Stimulated activated CD8-positive, alpha-beta memory T cell treated with anti-CD3 and anti-CD28 coated beads, Interleukin-4, amount 100 ng/mL, for 1 hour (primary cell): ENCODE measurements around the gene FAM163B.
"Not testable (repeated sequence)": the region's sequence is repeated elsewhere in the genome, so short reads cannot be mapped to it uniquely, and the experiment has no call there.

Experiments used
- DNase-seq, 2 donors: peaks; one replicate each; pipeline ENCODE4 v3.0.0-alpha.2; 2020; ENCODE audit warnings: low read depth in 2 of 2, low spot score in 1 of 2

The FAM163B gene

DNA sequence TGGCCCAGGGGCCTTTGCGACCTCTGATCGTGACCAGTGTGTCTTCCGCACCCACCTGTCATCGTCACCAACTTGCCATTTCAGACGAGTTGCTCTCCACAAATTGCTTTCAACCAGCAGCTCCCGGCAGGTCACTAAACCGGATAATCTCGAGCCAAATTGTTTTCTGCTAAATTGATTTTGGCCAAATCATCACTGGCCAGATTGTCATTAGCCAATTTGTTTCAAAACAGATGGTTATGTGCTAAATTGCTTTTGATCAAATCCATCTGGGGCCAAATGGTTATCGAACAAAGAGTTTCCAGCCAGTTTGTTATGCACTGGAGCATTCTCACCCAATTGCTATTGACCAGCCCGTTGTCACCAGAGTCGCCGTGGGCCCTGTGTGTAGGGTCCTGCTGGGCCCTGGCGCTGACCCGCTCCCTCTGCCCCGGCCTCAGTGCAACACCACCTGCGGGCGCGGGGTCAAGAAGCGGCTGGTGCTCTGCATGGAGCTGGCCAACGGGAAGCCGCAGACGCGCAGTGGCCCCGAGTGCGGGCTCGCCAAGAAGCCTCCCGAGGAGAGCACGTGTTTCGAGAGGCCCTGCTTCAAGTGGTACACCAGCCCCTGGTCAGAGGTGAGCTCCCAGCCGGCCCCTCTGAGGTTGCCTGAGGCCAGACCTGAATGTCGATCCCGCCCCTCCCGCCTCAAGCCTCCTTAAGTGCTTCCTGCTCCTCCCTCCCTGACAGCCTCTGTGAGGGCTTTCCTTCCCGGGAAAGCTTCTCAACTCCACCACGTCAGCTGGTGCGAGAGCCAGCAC lies 39.1 kb downstream of the FAM163B start:
- no peak for DNase-seq

DNA sequence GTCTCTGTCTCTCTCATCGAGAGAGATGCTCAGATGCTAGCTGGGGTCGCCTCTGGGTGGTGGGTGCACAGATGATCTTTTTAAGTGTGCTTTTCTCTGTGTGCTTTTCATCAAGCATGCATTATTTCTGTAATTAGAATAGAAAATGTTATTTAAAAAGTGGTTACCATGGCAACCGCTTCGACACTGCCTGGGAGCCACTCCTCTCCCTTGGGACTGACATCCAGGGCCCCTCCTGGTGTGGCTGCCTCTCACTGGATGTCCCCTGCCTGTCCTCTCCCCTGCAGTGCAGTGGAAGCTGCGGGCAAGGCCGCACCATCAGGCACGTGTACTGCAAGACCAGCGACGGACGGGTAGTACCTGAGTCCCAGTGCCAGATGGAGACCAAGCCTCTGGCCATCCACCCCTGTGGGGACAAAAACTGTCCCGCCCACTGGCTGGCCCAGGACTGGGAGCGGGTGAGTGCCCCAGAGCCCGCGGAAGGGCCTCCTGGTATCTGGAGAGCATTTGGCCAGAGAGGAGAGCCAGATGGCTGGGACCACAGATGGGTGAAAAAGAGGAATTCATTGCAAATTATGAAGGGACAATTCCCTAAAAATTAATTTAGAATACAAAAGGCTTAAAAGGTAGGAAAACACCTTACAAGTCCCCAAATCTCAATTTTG lies 39.9 kb downstream of the FAM163B start:
- DNase-seq = no peak

DNA sequence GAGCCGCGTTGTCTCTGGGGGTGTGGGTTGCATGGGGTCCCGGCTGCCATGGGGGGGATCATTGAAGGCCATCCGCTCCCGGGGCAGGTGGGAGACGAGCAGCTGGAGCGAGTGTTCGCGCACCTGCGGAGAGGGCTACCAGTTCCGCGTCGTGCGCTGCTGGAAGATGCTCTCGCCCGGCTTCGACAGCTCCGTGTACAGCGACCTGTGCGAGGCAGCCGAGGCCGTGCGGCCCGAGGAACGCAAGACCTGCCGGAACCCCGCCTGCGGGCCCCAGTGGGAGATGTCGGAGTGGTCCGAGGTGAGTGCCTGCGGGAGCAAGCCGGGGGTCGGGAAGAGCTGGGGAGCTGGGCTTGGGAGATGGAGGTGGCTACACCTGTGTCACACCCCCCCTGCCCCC lies 41.0 kb downstream of the FAM163B start:
- DNase-seq = no peak

DNA sequence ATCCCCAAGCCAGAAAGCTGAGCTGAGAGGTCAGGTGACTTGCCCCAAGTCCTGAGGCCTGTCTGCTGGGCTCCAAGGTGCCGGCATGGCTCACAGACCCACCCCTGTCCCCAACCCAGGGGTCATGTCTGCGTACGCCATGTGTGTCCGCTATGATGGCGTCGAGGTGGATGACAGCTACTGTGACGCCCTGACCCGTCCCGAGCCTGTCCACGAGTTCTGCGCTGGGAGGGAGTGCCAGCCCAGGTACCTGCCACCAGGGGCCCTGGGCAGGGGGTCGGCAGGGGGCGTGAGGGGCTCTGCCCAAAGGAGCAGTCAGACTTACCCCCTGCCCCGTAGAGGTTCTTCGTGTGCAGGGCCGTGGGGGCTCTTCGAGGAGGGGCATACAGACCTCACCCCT lies 42.4 kb downstream of the FAM163B start:
- no peak for DNase-seq

DNA sequence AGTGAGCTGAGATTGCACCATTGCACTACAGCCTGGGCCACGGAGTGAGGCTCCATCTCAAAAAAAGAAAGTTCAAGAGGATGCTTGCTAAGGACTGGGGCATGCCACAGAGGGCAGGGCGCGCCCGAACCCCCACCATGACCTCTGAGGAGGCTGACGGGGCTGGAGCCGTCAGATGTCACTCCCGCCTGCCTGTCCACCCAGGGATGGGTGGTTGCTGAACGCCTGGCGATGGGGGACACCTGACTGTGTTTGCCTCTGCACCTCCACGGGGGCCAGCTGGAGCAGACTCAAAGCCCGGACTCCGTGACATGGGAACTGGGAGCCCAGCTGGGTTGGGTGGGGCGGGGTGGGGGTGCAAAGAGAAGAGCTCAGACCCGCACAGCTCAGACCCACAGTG lies 42.8 kb downstream of the FAM163B start:
- DNase-seq = no peak

DNA sequence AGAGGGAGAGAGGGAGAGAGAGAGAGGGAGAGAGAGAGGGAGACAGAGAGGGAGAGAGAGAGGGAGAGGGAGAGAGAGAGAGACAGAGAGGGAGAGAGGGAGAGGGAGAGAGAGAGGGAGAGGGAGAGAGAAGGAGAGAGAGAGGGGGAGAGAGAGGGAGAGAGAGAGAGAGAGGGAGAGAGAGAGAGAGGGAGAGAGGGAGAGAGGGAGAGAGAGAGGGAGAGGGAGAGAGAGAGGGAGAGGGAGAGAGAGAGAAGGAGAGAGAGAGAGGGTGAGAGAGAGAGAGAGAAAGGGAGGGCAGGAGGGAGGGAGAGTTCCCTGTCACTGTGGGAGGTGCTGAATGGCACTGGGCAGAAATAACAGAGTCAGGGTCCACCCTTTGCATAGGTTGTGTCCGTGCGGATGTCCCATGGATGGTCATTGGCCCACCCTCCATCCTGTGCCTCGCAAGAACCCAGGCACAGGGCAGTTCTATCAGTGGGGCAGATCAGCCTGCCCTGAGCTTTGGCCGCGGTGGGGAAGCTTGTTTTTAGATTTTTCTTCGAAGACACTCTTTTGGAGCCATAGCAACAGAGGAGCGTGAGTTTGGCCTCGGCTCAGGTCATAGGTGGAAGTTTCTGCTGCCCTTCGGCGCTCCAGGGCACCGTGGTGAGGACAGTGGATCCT lies 44.6 kb downstream of the FAM163B start:
- no peak for DNase-seq

DNA sequence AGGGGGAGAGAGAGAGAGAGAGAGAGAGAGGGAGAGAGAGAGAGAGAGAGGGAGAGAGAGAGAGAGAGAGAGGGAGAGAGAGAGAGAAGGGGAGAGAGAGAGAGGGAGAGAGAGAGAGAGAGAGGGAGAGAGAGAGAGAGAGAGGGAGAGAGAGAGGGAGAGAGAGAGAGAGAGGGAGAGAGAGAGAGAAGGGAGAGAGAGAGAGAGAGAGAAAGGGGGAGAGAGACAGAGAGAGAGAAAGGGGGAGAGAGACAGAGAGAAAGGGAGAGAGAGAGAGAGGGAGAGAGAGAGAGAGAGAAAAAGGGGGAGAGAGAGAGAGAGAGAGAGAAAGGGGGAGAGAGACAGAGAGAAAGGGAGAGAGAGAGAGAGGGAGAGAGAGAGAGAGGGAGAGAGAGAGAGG lies 45.4 kb downstream of the FAM163B start:
- not testable (repeated sequence) for DNase-seq

DNA sequence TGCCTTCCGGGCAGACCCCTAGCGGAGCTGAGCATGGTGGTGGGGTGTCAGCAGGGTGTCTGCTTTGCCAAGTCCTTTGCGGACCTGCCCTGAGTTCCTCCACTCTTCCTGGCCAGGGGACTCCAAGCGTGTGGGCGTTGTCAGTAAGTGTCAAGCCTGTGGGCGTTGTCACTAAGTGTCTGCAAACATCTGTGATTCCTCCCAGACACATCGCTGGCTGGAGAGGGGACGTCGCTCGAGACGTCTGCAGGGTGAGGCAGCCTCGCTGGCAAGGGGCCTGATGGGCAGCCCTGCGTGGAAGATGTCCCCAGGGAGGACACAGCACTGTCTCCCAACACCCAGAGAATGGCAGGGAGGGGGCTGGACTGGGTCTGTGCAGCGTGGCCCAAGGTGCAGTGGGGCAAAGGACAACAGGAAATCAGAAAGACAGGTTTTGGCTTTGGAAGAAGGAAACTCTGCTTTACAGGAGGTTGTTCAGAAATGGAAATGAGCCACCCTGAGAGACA lies 45.8 kb downstream of the FAM163B start:
- DNase-seq = no peak

DNA sequence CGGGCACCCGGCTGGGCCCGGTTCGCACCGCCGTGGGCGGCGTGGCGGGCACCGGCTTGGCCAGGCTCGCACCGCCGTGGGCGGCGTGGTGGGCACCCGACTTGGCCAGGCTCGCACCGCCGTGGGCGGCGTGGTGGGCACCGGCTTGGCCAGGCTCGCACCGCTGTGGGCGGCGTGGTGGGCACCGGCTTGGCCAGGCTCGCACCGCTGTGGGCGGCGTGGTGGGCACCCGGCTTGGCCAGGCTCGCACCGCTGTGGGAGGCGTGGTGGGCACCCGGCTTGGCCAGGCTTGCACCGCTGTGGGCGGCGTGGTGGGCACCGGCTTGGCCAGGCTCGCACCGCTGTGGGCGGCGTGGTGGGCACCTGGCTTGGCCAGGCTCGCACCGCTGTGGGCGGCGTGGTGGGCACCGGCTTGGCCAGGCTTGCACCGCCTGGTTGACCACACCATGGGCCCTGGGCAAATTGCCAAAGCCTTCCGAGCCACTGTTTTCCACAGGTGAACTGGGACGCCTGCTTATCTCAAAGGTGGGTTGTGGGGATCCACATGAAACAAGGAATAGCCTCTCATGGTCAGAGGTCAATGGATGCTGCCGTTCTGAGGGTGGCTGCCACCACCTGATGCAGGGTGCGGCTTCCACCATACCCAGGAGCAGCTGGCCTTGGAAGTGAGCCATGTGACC lies 46.4 kb downstream of the FAM163B start:
- no peak for DNase-seq

DNA sequence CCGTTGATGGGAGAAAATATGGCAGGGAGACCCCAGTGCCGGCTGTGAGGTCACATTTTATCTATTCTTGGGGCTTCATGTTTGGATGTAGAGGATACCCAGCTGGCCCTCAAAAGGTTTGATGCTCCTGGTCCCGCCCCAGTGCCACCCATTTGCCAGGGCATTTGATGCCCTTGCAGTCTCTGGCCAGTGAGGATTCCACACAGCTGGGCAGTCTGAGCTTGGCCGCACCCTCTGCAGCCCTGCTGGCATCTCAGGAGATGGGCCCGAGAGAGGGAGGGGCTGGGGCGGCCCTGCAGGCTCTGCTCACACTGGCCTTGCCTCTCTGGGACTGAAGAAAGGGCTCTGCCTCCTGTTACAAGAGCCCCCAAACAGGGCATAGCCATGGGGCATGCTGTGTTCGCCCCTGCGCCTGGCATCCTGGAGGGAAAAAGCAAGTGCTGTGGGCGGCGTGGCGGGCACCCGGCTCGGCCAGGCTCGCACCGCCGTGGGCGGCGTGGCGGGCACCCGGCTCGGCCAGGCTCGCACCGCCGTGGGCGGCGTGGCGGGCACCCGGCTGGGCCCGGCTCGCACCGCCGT lies 47.1 kb downstream of the FAM163B start:
- DNase-seq = no peak

DNA sequence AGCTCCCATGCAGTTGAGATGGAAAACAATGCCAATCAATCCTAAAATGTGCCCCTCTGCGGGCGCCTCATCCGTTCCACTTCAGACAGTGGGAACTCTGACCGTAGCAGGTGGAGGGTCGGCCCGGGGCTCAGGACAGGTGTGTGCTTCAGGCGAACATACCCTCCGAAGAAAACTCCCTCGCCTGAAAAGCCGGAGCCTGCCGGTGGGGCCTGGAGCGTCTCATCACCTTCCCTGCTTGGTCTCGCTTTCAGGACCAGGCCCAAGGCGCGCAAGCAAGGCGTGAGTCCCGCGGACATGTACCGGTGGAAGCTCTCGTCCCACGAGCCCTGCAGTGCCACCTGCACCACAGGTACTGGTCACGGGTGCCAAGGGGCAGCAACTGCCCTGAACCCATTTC lies 48.2 kb downstream of the FAM163B start:
- DNase-seq = no peak

DNA sequence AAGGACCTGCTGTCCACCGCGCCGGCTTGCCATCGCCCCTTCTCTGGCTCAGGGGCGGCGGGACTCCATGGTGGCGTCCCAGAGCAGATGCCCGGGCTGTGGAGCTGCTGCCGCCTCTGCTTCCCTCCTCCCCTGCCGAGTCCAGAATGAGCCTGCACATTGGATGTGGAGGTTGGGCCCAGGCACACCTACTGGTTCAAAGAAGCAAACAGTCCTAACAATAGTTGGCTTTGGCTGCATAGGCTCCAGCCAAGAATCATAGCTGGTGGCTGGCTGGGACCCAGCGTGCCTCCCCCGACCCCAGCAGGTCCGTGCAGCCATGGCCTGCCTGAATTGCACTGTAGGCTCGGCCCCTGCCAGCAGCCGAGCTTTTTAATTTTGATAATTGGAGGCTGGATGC lies 48.9 kb downstream of the FAM163B start:
- DNase-seq = no peak

DNA sequence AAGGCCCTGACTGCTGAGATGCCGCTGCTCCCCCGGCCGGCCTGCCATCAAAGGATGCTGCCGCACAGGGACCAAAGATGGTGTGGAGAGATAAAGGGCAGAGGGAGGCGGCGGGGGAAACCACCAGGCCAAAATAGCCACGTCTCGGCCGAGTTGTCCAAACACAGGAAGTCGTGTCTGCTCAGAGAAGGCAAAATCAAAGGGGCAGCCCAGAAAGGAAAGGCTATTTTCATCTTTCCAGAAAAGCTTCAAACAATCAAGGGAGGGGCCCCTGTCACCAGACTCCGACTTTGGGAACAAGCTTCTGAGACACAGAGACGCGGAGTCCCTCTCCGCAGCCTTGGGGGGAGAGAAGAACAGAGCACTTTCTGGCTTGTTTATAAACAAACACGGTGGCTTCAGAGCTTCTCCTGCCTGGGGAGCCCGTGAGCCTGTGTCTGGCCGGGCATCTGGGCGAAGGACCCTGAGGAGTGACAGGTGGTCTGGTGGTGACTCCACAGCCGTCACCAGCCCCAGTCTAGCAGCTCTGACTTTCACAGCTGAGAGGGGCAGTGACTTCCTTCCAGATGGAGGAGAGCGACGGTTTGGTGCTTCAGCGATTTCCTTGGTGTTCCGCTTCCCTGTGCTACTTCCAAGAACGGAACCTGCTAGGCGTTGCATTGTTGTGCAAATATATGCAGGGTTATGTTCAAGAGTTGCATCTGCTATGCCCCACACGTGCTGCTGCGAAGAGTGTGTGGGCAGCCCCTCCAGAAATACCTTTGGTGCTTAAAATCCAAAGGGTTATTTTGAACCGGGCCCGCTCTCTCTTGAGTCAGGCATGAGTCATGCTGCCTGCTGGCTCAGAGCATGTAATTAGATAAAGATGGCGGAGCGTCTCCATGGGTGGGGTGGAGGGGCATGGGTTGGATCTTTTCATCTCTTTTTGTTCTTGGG lies 50.7 kb downstream of the FAM163B start:
- no peak for DNase-seq

DNA sequence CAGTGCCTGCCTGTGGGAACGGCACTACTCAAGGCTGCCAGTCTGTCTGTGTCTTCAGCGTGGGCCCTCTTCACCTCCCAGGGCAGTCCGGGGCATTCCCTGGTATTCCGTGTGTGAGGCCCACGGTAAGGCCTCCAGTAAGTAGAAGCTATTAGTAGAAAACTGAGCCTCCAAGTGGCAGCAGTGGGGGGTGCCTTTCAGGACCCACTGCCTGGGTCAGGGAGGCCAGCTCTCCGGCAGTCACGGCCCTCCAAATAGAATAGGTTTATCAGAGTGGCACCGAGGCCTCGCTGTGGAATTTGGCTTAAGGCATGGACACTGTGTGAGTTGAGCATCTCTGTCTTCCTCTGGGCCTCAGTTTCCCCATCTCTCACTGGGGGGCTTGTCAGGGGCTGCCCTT lies 51.6 kb downstream of the FAM163B start:
- DNase-seq = no peak

DNA sequence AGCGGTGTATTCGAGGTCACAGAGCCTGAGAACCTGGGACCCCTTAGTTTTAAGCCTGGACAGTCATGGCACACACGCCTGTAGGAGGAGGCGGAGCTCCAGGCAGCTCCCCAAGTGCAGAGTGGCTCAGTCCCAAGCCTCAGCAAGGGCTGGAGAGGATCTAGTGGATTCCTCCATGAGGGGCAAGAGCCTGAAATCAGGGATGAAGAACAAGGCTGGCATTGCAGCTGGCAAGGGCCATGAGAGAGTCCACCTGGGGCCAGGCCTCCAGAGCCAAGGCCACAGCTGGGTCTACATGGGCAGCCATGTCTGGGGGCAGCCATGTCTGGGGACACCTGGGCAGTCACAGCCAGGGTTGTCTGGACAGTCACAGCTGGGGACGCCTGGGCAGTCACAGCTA lies 52.8 kb downstream of the FAM163B start:
- DNase-seq = no peak

DNA sequence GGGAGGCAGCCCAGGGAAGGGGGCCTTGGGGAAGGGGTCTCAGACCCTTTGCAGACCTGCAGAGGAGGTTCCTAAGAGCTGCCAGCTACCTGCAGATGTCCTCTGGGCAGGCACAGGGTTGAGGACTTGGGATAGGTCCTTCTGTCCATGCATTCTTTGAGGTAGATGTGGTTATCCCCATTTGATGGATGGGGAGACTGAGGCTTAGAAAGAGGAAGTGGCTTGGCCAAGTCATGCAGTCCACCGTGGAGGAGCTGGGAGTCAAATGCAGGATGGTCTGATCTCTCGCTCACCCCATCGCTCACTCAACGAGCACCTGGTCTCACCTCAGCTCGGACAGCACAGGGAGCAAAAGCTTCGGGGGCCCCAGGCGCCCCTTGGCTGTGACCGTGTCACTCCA lies 54.5 kb downstream of the FAM163B start:
- DNase-seq = no peak

DNA sequence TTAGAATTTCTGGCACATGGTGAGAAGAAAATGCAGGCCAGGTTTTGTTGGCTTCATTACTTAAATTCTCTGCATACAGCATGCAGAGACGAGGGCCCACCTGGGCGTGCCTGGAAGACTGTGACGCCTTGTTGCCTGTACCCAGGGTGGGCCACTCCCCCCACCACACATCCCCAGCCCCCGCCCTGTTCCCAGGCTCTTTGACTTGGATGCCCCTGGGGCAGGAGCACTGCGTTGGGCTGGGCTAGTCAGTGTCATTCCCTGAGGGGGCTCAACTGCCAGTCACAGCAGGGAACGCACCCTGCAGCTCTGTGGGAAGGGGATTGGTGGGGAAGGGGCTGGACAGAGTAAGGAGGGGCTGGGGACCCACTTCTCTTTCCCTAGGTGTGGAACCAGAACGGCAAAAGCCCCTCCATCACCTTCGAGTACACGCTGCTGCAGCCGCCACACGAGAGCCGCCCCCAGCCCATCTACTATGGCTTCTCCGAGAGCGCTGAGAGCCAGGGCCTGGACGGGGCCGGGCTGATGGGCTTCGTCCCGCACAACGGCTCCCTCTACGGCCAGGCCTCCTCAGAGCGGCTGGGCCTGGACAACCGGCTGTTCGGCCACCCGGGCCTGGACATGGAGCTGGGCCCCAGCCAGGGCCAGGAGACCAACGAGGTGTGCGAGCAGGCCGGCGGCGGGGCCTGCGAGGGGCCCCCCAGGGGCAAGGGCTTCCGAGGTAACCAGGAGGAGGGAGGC lies 55.0 kb downstream of the FAM163B start:
- DNase-seq = no peak

DNA sequence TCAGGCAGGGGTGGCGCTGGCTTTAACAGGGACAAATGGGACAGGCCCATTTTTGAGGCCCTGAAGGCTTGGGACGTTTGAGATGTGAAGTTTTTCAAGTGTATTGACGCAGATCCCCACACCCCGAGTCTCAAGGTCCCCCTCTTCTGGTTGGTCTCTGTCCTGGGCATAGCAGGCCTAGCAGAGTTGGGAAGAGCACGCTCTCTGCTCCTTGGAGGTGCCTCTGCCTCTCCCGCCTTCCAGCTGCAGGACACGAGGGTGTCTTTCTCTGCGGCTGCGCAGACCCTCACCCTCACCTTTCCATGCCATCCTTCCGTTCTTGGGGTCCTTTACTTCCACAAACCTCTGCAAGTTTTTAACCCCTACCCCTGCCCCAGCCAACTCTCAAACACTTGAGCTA lies 56.1 kb downstream of the FAM163B start:
- no peak for DNase-seq

DNA sequence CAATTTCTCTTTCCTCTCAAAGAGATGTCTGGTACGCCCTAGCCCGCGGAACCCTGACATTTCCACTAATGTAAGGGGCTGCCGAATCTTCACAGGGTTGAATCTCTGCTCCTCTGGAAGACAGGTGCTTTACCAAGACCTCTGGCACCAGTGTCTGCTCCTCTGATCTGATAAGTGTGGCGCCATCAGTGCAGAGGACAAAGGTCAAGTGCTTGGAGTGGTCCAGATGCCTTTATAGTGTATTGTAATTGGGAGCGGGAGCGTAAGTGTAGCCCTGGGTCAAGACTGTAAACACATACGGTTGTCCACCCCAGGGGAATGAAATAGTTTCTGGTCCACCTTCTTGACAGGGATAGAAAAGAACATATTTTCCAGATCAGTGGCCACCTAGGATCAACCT lies 57.0 kb downstream of the FAM163B start:
- no peak for DNase-seq
